Liver (tissue), 3 donors: ENCODE data around the gene REXO5.

Source experiments
- CTCF ChIP-seq: fragments of 150-350 bp; IDR thresholded peaks from 2 replicates; pipeline ENCODE4 v1.5.1; 2017; ENCODE audit warnings: improper control_type of control experiment, low read depth, low read length; ENCODE audit not compliant: missing input control
- HNF4G ChIP-seq: IDR thresholded peaks from 2 replicates; pipeline ENCODE4 v1.6.1; 2016; ENCODE audit warnings: antibody characterized with exemption
- MAX ChIP-seq: IDR thresholded peaks from 2 replicates; pipeline ENCODE4 v1.6.1; 2016; ENCODE audit warnings: antibody characterized with exemption
- REST ChIP-seq: IDR thresholded peaks from 2 replicates; pipeline ENCODE4 v1.6.1; 2016; ENCODE audit warnings: antibody characterized with exemption, mild to moderate bottlenecking
- RXRA ChIP-seq, 2 donors: IDR thresholded peaks; 2 replicates each; pipeline ENCODE4 v1.6.1; 2017 to 2018; ENCODE audit warnings: antibody characterized with exemption in 2 of 2, mild to moderate bottlenecking in 1 of 2
- SP1 ChIP-seq: IDR thresholded peaks from 2 replicates; pipeline ENCODE4 v1.6.1; 2018; ENCODE audit warnings: antibody characterized with exemption, mild to moderate bottlenecking
- TAF1 ChIP-seq: conservative IDR thresholded peaks from 2 replicates; pipeline ENCODE4 v1.6.1; 2016; ENCODE audit warnings: antibody characterized with exemption, mild to moderate bottlenecking
- YY1 ChIP-seq: IDR thresholded peaks from 2 replicates; pipeline ENCODE4 v1.6.1; 2016; ENCODE audit warnings: antibody characterized with exemption, mild to moderate bottlenecking
- donor health status: healthy.
- donor health status: healthy.

- no peak for TF ChIP-seq MAX
- TF ChIP-seq CTCF, result no peak
- TF ChIP-seq SP1, result no peak
- no peak for TF ChIP-seq TAF1
- no peak for TF ChIP-seq RXRA (IDR thresholded peaks at IDR 0.05)
- TF ChIP-seq HNF4G, result no peak
- no peak for TF ChIP-seq YY1
- no peak for TF ChIP-seq REST
These were observed 8.0 kb upstream of the REXO5 start for GRCh38 chr16:20798364-20798763.
